M059J (cell line): ENCODE results near the gene ABCB11. TPM values are rescaled to one million over a fixed set of nuclear protein-coding genes. Genes with fewer than 3 reads are reported as not detected.
"Not testable (repeated sequence)": the region's sequence is repeated elsewhere in the genome, so short reads cannot be mapped to it uniquely, and the experiment has no call there.

ENCODE experiments used
- DNase-seq: peaks from one replicate; pipeline ENCODE4 v3.0.0-alpha.2; 2012; ENCODE audit warnings: low read depth
- total RNA-seq: library from RNA; depleted of rRNA; stranded (reverse); fragments of >200 nt; shearing (Covaris generic); gene quantifications from 2 replicates; pipeline ENCODE4 v1.2.3, GENCODE V29; 2014

The ABCB11 gene
- total RNA-seq, 1 experiment from 2014 or later = 0.02 TPM

GRCh38 chr2:168934826-168935225 lies 96.3 kb downstream of the ABCB11 start:
- DNase-seq = no peak

GRCh38 chr2:168932174-168932573 lies 99.0 kb downstream of the ABCB11 start:
- DNase-seq = not testable (repeated sequence)

DNA sequence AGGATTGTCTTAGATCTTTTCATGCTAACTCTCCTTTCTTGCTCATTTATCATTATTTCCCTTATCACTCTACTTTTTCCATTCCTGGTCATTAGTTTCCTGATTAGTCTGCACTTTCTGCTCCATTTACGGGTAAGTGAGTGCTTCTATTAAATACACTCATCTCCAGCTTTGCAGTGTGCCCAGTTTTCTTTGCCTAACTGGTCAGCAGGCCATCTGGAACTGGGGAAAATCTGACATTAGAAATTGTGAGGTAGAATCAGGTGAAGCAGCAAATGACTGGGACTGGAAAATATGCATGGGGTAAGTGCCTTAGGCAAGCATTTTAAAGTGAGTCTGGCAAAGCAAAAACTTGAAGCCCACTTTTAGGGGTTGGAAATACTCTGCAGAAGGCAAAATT lies 100.9 kb downstream of the ABCB11 start:
- no peak for DNase-seq

GRCh38 chr2:168929031-168929430 lies 102.1 kb downstream of the ABCB11 start:
- no peak for DNase-seq

- DNase-seq = no peak
These were observed 102.9 kb downstream of the ABCB11 start for GRCh38 chr2:168928113-168928831.

DNA sequence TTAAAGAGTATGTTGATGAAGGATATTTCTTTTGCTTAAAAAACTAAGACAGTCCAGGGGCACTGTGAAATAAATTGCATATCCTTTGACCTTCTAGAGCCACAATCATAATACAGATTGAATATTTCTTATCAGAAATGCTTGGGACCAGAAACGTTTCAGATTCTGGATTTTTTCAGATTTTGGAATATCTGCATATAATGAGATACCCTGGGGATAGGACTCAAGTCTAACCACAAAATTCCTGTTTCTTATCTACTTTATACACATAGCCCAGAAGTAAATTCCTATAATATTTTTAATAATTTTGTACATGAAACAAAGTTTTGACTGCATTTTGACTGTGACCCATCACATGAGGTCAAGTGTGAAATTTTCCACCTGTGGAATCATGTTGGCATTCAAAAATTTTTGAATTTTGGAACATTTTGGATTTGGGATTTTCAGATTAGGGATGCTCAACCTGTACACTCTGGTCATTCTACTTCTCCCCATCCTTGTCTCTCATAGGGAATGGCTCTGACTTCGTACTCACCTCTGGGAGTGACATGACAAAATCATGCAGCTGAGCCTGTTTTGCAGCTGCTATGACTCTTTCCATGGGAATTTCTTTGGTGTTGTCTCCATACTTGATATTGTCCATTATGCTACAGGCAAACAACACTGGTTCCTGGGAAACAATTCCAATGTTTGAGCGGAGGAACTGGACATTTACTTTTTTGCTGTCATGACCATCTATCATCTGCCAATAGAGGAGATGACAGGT lies 104.3 kb downstream of the ABCB11 start:
- DNase-seq = no peak

DNA sequence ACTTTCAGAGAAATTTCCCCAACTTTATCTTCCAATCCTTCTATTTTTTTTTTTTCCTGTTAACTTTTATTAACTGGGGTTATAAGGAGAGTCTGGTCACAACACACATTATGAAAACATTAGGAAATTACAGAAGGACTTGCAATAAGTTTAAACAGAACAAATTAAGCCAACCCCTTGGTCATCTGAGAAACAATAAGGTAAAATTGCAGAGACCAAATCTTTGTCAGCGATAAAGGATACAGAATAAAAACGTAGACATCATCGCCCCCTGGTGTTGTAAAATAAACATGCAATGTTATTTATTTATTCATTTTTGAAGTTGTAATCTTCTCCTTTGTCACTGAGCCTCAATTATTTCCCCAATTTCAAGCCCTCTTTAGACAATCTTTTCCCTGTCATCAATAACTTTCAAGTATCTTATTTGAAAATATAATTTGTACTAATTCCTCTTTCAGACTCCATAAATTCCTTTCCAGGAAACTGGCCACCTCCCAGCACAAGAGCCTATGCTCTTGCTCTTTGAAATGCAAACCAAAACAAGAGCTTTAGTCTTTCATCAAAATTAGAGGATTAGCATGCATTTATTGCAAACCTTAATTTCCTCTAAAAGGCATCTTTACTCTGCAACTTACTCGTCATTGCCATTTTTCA lies 110.5 kb downstream of the ABCB11 start:
- peak; percentile 22 for DNase-seq

DNA sequence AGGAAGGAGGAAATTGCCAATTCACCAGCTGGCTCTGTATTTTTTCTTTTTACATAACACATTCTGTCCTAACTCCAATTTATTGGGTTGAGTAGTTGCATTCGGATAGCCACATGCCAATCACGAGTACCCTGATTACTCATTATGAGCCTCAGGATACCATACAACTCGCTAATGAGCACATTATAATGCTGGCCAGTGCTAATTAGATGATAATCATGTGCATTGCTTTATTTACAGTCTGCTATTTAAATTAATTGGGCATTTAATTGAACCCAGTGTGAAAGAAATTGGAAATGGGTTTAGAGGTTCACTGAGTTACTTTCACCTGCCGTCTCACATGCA lies 114.8 kb downstream of the ABCB11 start:
- DNase-seq = no peak

GRCh38 chr2:168915441-168916330 lies 115.4 kb downstream of the ABCB11 start:
- no peak for DNase-seq

DNA sequence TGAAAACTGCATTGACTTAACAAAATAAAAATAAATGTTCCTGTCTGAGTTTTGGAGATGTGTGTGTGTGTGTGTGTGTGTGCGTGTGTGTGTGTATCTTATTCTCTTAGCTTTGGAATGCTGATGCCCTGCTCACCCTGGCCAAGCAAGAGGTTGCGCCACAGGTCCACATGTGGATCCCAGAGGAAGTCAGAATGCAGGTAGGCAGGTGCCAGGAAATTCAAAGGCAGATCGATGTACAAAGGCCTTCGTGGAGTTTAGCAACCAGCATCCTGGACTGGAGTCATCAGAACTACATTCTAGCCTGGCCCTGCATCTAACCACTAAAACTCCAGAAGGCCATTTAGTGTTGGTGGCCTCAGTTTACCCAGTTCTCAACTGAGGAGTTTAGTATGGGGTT lies 117.6 kb downstream of the ABCB11 start:
- DNase-seq = no peak

DNA sequence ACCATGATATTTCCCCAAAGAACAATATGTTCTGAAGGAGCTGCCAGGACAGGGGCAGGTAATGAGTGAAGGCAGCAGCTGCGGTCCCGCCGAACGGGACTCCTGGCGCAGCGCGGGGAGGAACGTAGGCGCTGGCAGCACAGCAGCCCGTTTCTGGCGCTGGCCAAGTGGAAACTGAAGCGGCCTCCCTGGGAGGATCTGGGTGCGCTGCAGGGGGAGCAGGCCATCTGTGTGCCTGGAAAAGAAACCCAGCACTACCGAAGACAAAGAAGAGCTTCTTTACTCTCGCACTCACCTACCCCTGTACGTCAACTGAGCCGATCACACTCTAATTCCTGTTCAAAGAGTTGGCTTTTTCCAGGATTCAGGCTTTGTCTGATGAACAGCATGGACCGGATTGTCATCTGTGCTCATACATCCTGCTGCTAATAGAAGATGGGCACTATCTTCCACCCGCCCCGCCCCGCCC lies 118.2 kb downstream of the ABCB11 start:
- DNase-seq = peak; percentile 29

- peak; percentile 5 for DNase-seq
These were observed 118.7 kb downstream of the ABCB11 start for GRCh38 chr2:168912466-168912865.

DNA sequence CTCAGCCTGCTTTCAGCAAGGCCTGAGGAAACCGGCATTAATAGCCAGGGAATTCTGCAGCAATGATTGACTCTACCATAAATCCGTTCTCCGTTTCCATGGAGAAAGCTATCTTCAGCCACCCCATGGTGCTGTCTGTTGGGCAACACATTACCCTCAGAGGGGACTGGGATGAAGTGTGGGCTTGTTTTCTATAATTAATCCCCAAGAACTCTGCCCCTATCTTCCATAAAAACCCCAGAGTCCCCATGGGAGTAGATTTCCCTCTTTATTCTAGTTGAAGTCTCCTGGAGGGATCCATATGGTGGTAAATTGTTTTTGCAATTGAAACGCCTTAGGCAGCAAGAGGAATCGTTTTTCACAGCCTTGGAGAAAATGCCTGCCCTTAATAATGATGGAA lies 120.8 kb downstream of the ABCB11 start:
- no peak for DNase-seq

- no peak for DNase-seq
These were observed 123.0 kb downstream of the ABCB11 start for GRCh38 chr2:168907940-168908662.

DNA sequence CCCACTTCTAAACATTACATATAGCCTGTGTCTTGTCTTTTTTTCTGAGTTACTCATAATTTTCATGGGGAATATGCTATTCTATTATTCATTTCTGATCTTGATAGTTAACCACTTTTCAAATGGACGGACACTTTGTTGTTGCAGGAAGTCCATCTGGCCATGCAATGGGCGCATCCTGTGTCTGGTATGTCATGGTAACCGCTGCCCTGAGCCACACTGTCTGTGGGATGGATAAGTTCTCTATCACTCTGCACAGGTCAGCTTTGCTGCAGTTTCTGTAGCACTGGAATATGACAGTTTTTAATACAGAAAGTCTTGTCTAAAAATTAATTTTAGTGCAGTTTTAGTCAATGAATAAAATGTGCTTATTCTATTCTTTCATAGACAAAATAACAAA lies 126.8 kb downstream of the ABCB11 start:
- DNase-seq = no peak

DNA sequence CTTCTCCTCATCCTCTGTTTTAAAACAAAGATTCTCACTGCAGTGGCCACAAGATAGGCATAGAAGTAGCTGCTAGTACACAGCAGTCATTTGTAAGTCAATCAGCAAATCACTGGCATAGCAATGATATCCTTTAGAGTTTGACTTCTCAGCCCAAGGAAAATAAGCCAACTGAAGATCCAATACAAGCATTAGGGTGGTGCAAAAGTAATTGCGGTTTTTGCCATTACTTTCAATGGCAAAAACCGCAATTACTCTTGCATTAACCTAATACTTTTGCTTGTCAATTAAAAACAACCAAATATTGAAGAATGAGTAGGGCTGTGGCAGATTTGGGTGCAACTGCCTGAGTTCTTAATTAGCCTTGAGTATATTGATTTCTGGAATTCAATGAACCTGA lies 127.2 kb downstream of the ABCB11 start:
- DNase-seq = no peak

- no peak for DNase-seq
These were observed 130.1 kb downstream of the ABCB11 start, which contains the start of gene G6PC2 for GRCh38 chr2:168901003-168901402. Gene G6PC2, plus strand, starts transcription at chr2:168901291. Its CDS starts 41 bp downstream, at chr2:168901332.

DNA sequence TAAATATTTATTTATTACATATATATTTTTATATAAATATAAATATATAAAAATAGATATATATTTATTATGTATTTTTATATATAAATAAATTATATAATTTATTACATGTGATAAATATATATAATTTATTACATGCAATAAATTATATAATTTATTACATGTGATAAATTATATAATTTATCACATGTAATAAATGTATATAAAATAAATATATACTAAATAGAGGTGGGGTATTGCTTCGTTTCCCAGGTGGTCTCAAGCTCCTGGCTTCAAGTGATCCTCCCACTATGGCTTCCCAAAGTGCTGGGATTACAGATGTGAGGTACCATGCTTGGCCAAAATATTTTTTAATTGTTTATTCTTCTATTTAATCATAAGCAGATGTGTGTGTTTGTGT lies 133.7 kb downstream of the ABCB11 start:
- no peak for DNase-seq

GRCh38 chr2:168896783-168897182 lies 134.3 kb downstream of the ABCB11 start:
- no peak for DNase-seq

- DNase-seq = peak; percentile 33
These were observed 135.4 kb downstream of the ABCB11 start for GRCh38 chr2:168895771-168896170.

GRCh38 chr2:168894720-168895119 lies 136.4 kb downstream of the ABCB11 start:
- DNase-seq = no peak
